ENCODE measurements around the gene SETBP1. TPM values are rescaled to one million over a fixed set of nuclear protein-coding genes. Genes with fewer than 3 reads are reported as not detected.

Gene SETBP1
- total RNA-seq, 4 donors from 2014 or later, result 14.5 to 34.2 (median 19.3) TPM

DNA sequence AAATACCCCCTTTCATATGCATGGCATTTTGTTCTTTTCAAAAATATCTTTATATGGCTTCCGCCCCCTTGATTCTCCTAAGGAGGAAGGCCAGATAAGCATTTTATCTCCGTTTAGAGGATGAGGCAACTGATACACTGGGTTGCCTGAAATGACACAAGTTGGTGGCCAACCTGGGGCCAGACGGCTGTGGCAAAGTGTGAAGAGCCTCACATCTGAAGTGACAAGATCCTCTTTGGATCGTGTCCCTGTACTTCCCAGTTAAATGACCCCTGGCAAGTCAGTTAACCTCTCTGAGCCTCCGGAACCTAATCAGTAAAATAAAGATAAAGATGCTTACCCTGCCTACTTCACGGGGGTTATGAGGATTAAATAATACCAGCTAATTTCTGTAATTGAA, 4.6 kb downstream of the SETBP1 start:
- TF ChIP-seq, protein P1, sequence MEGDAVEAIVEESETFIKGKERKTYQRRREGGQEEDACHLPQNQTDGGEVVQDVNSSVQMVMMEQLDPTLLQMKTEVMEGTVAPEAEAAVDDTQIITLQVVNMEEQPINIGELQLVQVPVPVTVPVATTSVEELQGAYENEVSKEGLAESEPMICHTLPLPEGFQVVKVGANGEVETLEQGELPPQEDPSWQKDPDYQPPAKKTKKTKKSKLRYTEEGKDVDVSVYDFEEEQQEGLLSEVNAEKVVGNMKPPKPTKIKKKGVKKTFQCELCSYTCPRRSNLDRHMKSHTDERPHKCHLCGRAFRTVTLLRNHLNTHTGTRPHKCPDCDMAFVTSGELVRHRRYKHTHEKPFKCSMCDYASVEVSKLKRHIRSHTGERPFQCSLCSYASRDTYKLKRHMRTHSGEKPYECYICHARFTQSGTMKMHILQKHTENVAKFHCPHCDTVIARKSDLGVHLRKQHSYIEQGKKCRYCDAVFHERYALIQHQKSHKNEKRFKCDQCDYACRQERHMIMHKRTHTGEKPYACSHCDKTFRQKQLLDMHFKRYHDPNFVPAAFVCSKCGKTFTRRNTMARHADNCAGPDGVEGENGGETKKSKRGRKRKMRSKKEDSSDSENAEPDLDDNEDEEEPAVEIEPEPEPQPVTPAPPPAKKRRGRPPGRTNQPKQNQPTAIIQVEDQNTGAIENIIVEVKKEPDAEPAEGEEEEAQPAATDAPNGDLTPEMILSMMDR (IDR thresholded peaks at IDR 0.05), result no peak
- no peak for DNase-seq (ENCODE audit: low spot score)

DNA sequence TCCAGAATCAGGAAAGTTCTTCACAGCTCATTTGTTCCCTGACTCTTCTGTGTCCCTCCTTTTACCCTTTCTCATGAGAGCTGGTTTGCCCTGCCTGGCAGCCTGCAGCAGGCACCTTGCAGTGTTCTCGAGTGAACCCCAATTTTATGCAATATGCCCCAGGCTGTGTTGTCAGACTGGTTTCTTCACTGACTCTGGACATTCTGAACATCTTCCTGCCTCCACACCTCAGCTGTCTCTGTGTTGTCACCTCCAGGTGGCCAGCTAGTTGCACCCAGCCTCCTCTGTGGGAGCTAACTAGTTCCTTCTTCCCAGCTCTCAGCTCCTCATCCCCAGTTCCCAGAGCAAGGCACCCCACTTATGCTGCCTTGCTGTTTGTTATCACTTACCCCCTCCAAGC, 5.5 kb downstream of the SETBP1 start:
- TF ChIP-seq, protein P1 (IDR thresholded peaks at IDR 0.05), result no peak
- ATAC-seq (ENCODE audit: low FRiP score), result no peak
- DNase-seq (ENCODE audit: low spot score), result no peak

More for the DNA sequence above, 4.6 kb downstream of the SETBP1 start:
- ATAC-seq (ENCODE audit: low FRiP score), result no peak

DNA sequence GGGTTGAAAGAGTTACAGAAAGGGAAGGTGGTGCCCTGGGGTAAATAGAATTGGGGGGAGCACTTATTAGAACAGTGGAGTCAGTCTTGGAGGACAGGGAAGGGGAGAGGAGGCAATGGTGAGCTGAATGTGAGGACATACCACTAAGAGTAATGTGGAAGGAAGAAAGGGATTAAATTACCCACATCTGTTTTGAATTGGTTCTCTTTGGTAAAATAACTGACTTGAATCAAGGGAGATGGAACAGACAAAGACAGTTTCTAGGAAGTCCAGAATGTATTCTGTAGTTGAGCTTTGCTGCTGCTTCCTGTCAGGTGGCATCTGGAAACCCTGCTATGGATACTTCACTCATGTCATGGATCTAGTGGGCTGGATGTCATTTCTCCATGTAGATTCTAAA, 6.7 kb downstream of the SETBP1 start:
- no peak for DNase-seq (ENCODE audit: low spot score)
- TF ChIP-seq, protein P1 (IDR thresholded peaks at IDR 0.05), result no peak
- ATAC-seq (ENCODE audit: low FRiP score), result no peak

DNA sequence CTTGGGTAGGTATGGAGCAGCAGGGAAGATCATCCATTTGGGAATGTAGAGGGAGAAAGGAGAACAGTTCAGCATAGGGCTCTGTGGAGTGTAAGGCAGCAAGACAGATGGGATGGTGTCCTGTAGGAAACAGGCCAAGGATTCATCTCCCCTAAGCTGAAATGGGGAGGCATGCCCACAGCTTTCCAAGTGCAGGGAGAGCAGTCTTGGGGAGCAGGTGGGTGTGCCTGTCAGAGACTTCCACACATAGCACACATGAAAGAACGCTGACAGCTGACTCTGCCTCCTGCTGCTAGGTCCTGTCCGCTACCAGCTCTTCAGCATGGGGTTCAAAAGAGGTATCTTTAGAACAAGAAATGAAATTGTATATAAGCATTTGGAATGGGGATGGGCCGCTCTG, 9.0 kb downstream of the SETBP1 start:
- TF ChIP-seq, protein P1 (IDR thresholded peaks at IDR 0.05), result no peak
- DNase-seq (ENCODE audit: low spot score), result no peak
- ATAC-seq (ENCODE audit: low FRiP score), result no peak

DNA sequence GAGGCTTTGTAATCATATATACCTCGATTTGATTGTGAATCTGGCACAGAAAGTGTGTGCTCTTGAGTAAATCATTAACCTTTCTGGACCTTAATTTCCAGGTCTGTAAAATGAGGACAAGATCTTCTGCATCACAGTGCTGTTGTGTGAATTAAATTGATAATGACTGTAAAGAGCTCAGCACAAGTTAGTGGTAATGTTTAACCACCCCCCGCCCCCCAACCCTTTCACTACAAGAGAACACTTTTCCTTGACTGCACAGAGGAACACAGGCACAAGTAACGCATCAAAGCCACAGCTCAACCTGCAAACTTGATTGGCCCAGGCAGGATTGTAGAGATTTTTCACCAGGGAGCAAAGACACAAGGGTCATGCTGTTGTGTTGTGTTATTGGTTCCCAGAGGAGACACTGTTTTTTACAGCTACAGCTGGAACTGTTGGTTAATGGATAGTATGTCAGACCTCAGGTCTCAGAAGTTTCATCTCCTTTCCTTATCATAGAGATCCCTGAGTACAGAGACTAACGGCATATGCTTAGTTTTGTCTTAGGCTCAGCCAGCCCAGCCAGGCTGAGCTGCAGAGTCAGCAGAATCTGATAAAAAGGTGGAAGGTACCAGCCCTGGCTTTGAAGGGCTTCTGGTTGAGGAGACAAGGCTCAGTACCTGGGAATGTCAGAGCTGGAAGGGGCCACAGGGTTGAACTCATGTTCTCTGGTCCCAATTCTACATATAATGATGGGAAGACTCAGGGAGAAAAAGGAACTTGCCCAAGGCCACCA, 10.6 kb downstream of the SETBP1 start:
- TF ChIP-seq, protein P1 (IDR thresholded peaks at IDR 0.05), result no peak
- DNase-seq (ENCODE audit: low spot score) (no peak), ATAC-seq (ENCODE audit: low FRiP score) (no peak)

DNA sequence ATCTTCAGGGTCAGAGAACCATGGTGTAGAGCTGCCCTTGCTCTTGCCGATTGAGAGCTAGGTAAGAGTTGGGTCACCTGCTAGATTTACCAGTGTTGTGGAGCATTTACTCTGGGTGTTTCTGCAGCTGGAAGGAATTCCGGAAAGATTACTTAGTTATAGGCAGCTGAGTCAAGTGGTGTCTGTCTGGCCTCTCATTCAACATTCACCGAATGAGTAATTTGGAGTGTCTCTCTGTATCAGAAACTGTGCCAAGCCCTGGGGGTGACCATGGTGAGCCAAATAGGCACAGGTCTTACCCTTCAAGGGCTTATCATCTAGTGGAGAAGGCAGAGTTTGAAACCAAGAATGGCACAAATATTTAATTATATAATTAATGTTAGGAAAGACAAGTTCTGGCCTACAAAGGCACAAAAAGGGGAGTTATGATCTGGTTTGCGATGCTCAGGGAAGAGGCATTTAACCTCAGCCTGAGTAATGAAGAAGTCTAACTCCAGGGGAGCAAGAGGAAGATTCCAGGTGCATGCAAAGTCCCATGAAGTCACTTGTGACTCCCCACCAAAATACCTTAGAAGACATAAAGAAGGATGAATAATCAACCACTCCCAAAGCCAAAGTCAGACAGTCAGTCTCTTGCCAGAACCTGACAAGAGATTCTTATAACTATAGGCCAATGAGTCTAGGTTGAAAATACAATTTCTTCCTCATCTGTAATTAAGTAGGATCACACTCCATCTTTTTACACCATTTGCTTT, 12.5 kb downstream of the SETBP1 start:
- no peak for DNase-seq (ENCODE audit: low spot score)
- ATAC-seq (ENCODE audit: low FRiP score), result no peak
- TF ChIP-seq, protein P1 (IDR thresholded peaks at IDR 0.05), result no peak

All from omental fat pad (tissue), 4 donors.